Hematopoietic multipotent progenitor cell treated with erythropoietin and hydrocortisone succinate and interleukin-3 and kit ligand, for 15 days (in vitro differentiated cells): ENCODE measurements around the gene ARCN1.

ENCODE experiments used
- DNase-seq: peaks from one replicate; pipeline ENCODE4 v3.0.0-alpha.2; 2015; ENCODE audit warnings: low spot score

The ARCN1 gene

GRCh38 chr11:118572061-118572980 is at the start of gene ARCN1:
TSS of gene ARCN1 (plus strand) at chr11:118572409. CDS start at chr11:118572548, 139 bp downstream.
- DNase-seq = peak; percentile 77

- DNase-seq = no peak
Measured at GRCh38 chr11:118522571-118523072, 49.6 kb upstream of the ARCN1 start.

DNA sequence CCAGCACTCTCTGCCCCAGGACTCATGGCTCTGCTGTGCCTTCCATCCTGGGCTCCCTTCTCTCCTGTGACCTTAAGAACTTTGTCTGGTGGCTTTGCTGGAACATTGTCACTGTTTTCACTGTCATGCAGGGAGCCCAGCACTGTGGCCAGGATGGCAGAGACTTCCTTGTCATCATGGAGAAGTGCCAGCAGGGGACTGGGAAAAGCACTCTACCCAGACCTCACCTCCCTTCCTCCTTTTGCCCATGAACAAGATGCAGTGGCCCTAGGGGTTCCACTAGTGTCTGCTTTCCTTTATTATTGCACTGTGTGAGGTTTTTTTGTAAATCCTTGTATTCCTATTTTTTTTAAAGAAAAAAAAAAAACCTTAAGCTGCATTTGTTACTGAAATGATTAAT is 47.9 kb upstream of the ARCN1 start:
- DNase-seq = no peak

DNA sequence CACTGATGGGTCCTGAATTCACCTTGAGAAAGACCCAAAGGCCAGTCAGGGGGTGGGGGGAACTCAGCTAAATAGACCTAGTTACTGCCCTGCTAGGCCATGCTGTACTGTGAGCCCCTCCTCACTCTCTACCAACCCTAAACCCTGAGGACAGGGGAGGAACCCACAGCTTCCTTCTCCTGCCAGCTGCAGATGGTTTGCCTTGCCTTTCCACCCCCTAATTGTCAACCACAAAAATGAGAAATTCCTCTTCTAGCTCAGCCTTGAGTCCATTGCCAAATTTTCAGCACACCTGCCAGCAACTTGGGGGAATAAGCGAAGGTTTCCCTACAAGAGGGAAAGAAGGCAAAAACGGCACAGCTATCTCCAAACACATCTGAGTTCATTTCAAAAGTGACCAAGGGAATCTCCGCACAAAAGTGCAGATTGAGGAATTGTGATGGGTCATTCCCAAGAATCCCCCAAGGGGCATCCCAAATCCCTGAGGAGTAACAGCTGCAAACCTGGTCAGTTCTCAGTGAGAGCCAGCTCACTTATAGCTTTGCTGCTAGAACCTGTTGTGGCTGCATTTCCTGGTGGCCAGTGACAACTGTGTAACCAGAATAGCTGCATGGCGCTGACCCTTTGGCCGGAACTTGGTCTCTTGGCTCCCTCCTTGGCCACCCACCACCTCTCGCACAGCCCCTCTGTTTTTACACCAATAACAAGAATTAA is 47.3 kb upstream of the ARCN1 start:
- no peak for DNase-seq

DNA sequence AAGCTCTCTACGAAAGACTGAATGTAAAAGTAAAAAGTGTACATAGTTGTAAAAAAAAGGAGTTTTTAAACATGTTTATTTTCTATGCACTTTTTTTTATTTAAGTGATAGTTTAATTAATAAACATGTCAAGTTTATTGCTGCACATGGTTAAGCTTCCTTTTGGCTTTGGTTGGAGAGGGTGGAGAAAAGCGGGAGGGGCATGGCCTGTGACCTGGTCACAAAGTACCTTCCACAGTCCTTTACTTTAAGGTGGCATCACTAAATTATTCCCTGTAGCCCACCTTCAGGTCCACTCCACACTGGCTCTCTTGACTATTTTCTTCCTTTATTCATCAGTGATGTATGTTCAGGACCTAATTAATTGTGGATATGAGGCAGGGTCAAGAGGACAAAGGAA is 45.5 kb upstream of the ARCN1 start:
- DNase-seq = no peak

- DNase-seq = no peak
Measured at GRCh38 chr11:118527109-118527508, 45.1 kb upstream of the ARCN1 start, which contains the start of gene TTC36. TSS of gene TTC36 (plus strand) at chr11:118527474. CDS start at chr11:118527495, 21 bp downstream.

- no peak for DNase-seq
Measured at GRCh38 chr11:118528511-118528910, 43.7 kb upstream of the ARCN1 start.

DNA sequence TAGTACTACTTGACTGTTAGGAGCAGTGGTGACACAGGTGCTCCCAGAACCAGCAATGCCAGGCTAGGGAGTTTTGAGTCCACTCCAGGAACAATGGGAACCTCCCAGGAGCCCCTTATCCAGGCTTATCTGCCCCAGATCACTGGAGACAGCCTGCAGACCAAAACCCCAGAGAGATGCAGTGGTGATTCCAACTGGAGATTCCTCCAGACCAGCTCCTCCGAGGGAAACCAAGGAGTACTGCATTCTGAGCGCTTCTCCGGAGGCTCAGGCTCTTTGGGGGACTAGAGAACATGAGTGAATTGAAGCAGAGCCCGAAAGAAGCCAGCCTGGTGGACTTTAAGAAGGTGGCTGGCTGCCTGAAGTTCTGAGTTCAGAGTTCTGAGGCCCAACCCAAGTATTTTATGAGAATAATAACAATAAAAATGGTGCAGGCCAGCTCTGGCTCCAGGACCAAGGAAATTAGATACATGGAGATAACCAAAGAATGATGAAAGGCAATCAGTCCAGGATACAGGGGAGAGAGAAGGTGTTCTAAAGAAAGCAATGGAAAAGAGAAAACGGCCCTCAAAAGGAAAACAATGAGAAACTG is 42.5 kb upstream of the ARCN1 start:
- DNase-seq = no peak

GRCh38 chr11:118530180-118530682 is 42.0 kb upstream of the ARCN1 start:
- DNase-seq = no peak

- no peak for DNase-seq
Measured at GRCh38 chr11:118530683-118531596, 41.3 kb upstream of the ARCN1 start, which contains the start of gene TMEM25. TSS of gene TMEM25 (plus strand) at chr11:118531192. CDS start at chr11:118531802, 610 bp downstream.

- DNase-seq = no peak
Measured at GRCh38 chr11:118531597-118532084, 40.6 kb upstream of the ARCN1 start.

DNA sequence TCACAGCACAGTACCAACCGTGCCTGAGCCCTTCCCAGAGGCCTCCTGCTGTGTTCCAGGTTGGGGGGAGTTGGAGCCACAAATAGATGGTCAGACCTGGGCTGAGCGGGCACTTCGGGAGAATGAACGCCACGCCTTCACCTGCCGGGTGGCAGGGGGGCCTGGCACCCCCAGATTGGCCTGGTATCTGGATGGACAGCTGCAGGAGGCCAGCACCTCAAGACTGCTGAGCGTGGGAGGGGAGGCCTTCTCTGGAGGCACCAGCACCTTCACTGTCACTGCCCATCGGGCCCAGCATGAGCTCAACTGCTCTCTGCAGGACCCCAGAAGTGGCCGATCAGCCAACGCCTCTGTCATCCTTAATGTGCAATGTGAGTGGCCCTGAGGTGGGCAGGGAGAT is 40.1 kb upstream of the ARCN1 start:
- no peak for DNase-seq

DNA sequence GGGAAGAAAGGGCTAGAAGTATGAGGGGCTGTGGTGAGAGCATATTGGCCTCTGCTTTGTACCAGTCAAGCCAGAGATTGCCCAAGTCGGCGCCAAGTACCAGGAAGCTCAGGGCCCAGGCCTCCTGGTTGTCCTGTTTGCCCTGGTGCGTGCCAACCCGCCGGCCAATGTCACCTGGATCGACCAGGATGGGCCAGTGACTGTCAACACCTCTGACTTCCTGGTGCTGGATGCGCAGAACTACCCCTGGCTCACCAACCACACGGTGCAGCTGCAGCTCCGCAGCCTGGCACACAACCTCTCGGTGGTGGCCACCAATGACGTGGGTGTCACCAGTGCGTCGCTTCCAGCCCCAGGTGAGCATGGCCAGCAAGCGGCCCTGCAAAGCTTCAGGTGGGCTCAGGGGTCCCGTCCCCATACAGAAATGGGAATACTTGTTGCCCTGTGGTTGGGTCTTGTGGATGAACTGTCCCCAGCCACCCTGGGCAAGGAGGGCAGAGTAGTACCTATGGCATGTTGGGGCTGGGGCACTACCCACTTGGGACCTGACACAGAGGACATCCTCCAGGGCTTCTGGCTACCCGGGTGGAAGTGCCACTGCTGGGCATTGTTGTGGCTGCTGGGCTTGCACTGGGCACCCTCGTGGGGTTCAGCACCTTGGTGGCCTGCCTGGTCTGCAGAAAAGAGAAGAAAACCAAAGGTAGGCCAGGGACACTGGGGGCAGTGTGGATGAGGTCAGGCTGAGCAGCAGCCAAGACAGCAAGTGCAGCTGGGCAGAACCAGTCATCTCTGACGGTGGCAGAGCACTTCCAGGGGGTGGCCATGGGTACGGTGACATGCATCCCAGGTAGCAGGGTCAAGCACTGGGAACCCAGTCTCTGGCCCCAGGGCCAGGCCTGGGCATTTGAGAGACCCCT is 39.1 kb upstream of the ARCN1 start:
- no peak for DNase-seq

- no peak for DNase-seq
Measured at GRCh38 chr11:118533769-118534729, 38.2 kb upstream of the ARCN1 start.

DNA sequence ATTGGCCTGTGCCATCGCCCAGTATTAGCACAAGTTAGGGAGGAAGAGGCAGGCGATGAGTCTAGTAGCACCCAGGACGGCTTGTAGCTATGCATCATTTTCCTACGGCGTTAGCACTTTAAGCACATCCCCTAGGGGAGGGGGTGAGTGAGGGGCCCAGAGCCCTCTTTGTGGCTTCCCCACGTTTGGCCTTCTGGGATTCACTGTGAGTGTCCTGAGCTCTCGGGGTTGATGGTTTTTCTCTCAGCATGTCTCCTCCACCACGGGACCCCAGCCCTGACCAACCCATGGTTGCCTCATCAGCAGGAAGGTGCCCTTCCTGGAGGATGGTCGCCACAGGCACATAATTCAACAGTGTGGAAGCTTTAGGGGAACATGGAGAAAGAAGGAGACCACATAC is 36.9 kb upstream of the ARCN1 start:
- no peak for DNase-seq

DNA sequence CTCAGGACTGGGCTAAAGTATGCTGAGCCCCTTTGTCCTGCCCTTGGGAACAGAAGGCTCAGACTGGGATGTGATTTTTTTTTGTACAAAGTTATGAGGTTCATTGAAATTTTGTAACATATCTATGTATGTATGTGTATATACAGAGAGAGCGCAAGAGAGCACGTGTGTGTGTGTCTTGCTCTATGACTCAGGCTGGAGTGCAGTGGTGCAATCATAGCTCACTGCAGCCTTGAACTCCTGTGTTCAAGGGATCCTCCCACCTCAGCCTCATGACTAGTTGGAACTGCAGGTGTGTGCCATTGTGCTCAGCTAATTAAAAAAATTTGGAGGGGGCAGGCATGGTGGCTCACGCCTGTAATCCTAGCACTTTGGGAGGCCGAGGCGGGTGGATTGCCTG is 35.5 kb upstream of the ARCN1 start:
- DNase-seq = no peak

DNA sequence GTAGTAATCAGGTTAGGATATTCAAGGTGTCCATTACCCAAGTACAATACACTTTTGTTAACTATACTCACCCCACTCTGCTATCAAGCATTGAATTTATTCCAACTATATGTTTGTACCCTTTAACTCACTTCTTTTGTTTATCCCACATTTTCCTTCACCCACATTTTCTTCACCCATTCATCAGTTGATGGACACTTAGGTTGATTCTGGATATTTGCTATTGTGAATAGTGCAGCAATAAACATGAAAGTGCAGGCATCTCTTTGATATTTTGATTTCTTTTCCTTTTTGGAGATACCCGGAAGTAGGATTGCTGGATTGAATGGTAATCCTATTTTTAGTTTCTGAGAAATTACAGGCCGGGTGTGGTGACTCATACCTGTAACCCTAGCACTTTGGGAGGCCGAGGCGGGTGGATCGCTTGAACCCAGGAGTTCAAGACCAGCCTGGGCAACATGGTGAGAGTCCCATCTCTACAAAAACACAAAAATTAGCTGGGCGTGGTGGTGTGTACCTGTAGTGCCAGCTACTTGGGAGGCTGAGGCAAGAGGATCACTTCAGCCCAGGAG is 34.7 kb upstream of the ARCN1 start:
- DNase-seq = no peak

DNA sequence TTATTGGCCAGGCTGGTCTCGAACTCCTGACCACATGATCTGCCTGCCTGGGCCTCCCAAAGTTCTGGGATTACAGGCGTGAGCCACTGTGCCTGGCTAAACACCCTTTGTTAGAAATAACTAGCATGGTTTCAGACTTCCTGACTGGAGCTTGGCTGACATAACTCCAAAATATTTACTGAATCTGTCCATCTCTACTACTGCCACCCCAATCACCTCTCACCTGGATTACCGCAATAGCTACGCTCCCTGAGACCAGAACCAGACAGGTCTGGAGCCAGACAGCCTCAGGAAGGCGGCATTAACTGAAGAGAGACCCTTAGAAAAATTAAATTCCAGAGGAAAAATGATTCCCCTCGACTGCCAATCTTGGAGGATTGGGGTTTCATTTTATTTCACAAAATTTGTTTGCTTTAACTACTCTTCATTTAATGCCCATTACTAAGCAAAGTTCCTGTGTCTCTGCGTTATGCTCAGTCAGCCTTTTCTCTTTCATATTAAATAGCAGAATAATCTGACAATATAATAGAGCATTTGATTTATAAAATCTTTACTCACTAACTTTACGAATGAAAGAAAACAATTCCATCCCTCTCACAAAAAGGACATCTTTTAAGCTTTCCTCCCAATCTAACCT is 28.1 kb upstream of the ARCN1 start:
- DNase-seq = no peak
